ENCODE measurements around the gene TUFT1. TPM values are rescaled to one million over a fixed set of nuclear protein-coding genes. Genes with fewer than 3 reads are reported as not detected.

Gene TUFT1
- total RNA-seq, 1 experiment from 2014 or later = 12.3 TPM

DNA sequence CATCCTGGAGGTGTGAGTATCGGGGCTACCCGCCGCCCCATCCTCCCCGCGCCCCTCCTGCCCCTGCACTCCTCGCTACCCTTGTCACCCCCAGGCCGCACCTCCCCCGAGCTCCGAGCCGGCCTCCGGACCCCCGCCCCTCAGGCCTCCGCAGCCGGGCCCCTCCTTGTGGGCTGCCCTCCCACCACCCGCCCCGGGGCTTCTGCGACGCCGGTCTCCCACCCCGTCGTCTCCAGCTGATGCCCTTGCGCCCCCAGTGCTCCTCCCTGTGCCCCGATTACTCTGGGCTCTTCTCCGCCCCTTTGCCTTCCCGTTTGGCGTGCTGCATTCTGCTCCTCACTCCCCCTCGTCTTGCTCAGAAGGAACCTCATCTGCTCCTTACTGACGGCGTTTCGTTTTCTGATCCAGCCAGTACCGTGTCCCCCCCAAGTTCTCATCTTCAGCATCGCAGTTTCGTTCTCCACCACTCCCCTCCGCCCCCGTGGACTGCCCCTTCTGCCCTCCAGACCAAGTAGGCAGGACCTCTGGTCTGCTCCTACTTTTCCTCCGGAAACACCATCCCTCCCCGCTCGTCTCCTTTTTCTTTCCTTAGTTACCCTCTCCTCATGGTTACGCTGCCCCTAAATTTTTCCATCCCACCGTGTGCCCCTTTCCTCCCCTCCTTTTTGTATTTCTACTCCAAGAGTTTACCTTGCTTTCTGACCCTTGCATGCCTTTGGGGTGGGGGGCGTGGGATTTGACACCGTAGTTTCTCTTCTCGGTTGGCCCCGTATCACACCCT, 72.6 kb downstream of the TUFT1 start:
- H3K36me3 ChIP-seq (ENCODE audit: control insufficient read depth in 1 of 2, insufficient read depth in 2 of 2, low read length in 2 of 2) = 0 out of 4 replicates have a peak, but pooled peaks cover 0 to 2% of the 10 kb centered on the region in 2 experiments
- H2AFZ ChIP-seq (ENCODE audit: low read depth, low read length, poor library complexity, severe bottlenecking) = no peak overlapping the region
- no peaks in the 10 kb centered on the region for H3K9me2 ChIP-seq (ENCODE audit: insufficient read depth)
- H3K4me3 ChIP-seq (replicated peaks in 1 of 2; ENCODE audit: low read depth in 1 of 2, low read length in 2 of 2) = peak overlapping the region; percentile 76 to 79
- intact Hi-C loops (cut with micrococcal nuclease) = no loop called here
- no peaks in the 10 kb centered on the region for H3K27me3 ChIP-seq (ENCODE audit: insufficient read depth, low read length)
- ChIA-PET CTCF (no interaction called here), RAD21 (ENCODE audit: low non-redundant PET in 1 of 2, low total read pairs in 2 of 2, uncharacterized antibody in 2 of 2, unreplicated experiment in 2 of 2) (no interaction called here), POLR2A (interaction anchor here (0.6 to 0.7 kb wide), 2 partner anchors 68 to 132 kb away, joined by 3 to 4 read pairs; no protein-coding TSS in a partner anchor)
- H3K4me2 ChIP-seq (ENCODE audit: low read length) = peak overlapping the region; percentile 79
- TF ChIP-seq CBX3 (IDR thresholded peaks at IDR 0.05; ENCODE audit: low read depth) (no peak), ZFX (IDR thresholded peaks at IDR 0.05) (no peak), EZH2 (IDR thresholded peaks at IDR 0.05) (no peak), POLR2A (IDR thresholded peaks at IDR 0.05; ENCODE audit: borderline replicate concordance, extremely low read depth, insufficient read depth, insufficient read length) (no peak), CEBPB (IDR thresholded peaks at IDR 0.05; ENCODE audit: low read depth) (no peak), YY1 (IDR thresholded peaks at IDR 0.05; ENCODE audit: extremely low read depth, insufficient replicate concordance, low read depth, low read length) (no peak), POLR2AphosphoS5 (IDR thresholded peaks at IDR 0.05; ENCODE audit: low read depth, low read length) (no peak), SP1 (IDR thresholded peaks at IDR 0.05; ENCODE audit: low read depth) (no peak), EGR1 (IDR thresholded peaks at IDR 0.05; ENCODE audit: low read depth) (no peak), SRF (IDR thresholded peaks at IDR 0.05; ENCODE audit: low read depth) (no peak), ATF3 (IDR thresholded peaks at IDR 0.05) (no peak), ZNF274 (IDR thresholded peaks at IDR 0.05; ENCODE audit: low read depth, low read length) (no peak)
- TF ChIP-seq, protein P1, sequence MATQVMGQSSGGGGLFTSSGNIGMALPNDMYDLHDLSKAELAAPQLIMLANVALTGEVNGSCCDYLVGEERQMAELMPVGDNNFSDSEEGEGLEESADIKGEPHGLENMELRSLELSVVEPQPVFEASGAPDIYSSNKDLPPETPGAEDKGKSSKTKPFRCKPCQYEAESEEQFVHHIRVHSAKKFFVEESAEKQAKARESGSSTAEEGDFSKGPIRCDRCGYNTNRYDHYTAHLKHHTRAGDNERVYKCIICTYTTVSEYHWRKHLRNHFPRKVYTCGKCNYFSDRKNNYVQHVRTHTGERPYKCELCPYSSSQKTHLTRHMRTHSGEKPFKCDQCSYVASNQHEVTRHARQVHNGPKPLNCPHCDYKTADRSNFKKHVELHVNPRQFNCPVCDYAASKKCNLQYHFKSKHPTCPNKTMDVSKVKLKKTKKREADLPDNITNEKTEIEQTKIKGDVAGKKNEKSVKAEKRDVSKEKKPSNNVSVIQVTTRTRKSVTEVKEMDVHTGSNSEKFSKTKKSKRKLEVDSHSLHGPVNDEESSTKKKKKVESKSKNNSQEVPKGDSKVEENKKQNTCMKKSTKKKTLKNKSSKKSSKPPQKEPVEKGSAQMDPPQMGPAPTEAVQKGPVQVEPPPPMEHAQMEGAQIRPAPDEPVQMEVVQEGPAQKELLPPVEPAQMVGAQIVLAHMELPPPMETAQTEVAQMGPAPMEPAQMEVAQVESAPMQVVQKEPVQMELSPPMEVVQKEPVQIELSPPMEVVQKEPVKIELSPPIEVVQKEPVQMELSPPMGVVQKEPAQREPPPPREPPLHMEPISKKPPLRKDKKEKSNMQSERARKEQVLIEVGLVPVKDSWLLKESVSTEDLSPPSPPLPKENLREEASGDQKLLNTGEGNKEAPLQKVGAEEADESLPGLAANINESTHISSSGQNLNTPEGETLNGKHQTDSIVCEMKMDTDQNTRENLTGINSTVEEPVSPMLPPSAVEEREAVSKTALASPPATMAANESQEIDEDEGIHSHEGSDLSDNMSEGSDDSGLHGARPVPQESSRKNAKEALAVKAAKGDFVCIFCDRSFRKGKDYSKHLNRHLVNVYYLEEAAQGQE (IDR thresholded peaks at IDR 0.05; ENCODE audit: low read depth) = no peak
- TF ChIP-seq, protein P2, sequence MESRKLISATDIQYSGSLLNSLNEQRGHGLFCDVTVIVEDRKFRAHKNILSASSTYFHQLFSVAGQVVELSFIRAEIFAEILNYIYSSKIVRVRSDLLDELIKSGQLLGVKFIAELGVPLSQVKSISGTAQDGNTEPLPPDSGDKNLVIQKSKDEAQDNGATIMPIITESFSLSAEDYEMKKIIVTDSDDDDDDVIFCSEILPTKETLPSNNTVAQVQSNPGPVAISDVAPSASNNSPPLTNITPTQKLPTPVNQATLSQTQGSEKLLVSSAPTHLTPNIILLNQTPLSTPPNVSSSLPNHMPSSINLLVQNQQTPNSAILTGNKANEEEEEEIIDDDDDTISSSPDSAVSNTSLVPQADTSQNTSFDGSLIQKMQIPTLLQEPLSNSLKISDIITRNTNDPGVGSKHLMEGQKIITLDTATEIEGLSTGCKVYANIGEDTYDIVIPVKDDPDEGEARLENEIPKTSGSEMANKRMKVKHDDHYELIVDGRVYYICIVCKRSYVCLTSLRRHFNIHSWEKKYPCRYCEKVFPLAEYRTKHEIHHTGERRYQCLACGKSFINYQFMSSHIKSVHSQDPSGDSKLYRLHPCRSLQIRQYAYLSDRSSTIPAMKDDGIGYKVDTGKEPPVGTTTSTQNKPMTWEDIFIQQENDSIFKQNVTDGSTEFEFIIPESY (IDR thresholded peaks at IDR 0.05; ENCODE audit: extremely low read depth, insufficient replicate concordance, low read length) = no peak
- TF ChIP-seq, protein P3, sequence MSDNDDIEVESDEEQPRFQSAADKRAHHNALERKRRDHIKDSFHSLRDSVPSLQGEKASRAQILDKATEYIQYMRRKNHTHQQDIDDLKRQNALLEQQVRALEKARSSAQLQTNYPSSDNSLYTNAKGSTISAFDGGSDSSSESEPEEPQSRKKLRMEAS (IDR thresholded peaks at IDR 0.05) = no peak
- H3K79me2 ChIP-seq (ENCODE audit: insufficient read depth, low read length) = peaks cover 44% of the 10 kb centered on the region
- no peak for DNase-seq (ENCODE audit: low read depth, low spot score)
- H4K20me1 ChIP-seq (ENCODE audit: insufficient read depth) = no peaks in the 10 kb centered on the region
- ATAC-seq = peak; percentile 20
- peak overlapping the region; percentile 80 for H3K9ac ChIP-seq (ENCODE audit: low read length)
- H3K4me1 ChIP-seq (ENCODE audit: control insufficient read depth in 1 of 2, insufficient read depth in 2 of 2, low read length in 2 of 2) = peaks cover 8 to 44% of the 10 kb centered on the region in 2 experiments; a peak in 3 of 4 replicates
- peak overlapping the region; percentile 84; the same call in 1 of the 2 replicates for H3K27ac ChIP-seq (ENCODE audit: low read depth, low read length)
- no TSS peak for BruUV-seq (replicated peaks)
- H3K9me3 ChIP-seq (ENCODE audit: control insufficient read depth in 1 of 2, insufficient read depth in 1 of 2, low read depth in 1 of 2, low read length in 2 of 2) = no peaks in the 10 kb centered on the region
